NCI-H146 treated with DMSO at 0.1 percent for 48 hours (cell line): ENCODE measurements around the gene PRPH2.
"Not testable (repeated sequence)": the region's sequence is repeated elsewhere in the genome, so short reads cannot be mapped to it uniquely, and the experiment has no call there.

ENCODE experiments used
- DNase-seq: peaks from one replicate; lab custom pipeline; 2025; ENCODE audit not compliant: unreplicated experiment; lab: John Stamatoyannopoulos, UW

PRPH2 gene

GRCh38 chr6:42702200-42702599 lies 20.2 kb downstream of the PRPH2 start:
- DNase-seq = no peak

GRCh38 chr6:42698217-42698616 lies 24.2 kb downstream of the PRPH2 start:
- DNase-seq = no peak

DNA sequence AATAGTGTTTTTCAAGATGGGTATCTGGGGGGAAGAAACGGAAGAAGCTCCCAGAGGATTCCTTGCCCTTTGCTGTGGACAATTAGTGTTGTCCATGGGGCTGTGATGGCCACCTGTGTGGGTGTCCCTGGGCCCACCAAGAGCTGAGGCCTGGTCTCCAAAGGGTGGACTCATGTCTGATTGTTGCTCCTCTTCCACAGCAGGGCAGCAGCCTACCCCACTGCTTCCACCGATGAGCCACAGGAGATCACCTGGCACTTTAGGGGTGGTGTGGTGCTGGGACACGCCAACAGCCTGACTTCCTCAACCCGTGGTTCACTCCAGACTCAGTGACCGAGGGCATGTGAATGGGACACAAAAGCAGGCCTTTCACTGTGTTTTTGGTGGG lies 25.1 kb downstream of the PRPH2 start:
- no peak for DNase-seq

- DNase-seq = no peak
These were observed 25.7 kb downstream of the PRPH2 start for GRCh38 chr6:42696526-42697267.

- no peak for DNase-seq
These were observed 27.8 kb downstream of the PRPH2 start for GRCh38 chr6:42694586-42694985.

DNA sequence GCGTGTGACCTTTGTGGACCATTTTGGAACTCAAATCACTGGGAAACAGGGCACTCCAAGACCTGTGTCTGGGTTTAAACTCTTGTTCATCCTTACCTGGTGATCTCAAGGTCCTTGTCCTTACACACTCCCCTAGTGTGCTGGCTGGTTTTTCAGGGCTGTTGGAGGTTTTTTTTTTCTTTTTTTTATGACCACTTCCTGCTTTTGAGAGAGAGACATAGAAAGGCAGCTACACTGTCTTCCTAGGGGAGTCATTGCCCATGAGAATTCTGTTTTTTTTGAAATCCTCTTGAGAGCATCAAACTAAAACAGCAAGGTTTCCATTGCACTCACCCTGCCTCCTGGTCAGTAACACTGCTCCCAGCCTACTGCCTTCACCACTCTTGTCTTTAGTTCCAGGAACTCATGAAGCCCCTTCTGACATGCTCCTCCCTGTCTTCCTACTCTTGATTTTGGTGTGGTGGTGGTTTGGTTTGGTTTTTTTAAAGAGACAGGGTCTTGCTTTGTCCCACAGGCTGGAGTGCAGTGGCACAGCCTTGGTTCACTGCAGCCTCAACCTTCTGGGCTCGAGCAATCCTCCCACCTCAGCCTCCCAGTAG lies 28.6 kb downstream of the PRPH2 start:
- DNase-seq = no peak

DNA sequence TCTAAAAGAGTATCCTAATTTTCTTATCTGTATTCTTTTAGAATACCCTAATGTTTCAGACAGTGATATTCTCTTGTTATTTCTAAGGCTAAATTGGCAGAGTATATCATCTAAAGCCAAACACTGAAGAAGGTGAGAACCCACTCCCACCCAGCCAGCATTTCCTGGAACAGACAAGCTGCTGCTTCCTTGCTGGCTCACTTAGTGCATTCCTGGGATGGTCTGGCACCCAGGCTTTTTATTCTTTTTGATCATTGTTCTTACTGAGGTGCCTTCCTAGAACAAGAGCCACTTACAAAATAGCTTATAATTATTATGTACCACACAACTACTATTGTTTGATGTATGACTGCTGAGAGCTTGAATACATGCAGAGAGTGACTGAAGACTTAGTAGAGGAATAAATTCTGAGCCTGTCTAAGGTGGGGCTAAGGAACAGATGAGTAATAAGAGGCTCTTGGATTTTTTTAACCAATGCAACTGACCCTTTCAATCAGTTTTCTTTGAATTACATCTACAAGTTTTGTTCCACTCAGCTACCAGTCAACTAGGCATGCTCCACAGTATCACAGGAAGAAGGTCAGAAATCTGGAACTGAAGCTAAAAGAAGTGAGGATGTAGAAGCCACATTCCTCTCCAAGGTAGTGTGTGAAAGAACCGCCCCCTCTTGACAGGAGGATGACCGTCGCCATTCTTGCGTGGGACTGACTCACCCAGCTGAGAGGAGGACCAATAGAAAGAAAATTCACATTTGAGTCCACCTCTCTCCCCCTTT lies 30.1 kb downstream of the PRPH2 start:
- DNase-seq = no peak

DNA sequence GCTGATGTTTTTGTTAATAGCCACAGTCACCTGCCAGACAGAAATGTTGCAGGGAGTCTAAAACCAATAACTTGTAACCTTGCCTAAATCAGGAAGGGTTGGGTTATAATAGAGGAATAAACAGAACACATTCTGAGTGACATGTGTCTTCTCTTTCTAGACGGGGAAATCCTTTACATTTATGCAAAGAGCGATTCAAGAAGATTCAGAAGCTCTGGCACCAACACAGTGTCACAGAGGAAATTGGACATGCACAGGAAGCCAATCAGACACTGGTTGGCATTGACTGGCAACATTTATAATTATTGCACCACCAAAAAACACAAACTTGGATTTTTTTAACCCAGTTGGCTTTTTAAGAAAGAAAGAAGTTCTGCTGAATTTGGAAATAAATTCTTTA lies 31.5 kb downstream of the PRPH2 start:
- DNase-seq = no peak

DNA sequence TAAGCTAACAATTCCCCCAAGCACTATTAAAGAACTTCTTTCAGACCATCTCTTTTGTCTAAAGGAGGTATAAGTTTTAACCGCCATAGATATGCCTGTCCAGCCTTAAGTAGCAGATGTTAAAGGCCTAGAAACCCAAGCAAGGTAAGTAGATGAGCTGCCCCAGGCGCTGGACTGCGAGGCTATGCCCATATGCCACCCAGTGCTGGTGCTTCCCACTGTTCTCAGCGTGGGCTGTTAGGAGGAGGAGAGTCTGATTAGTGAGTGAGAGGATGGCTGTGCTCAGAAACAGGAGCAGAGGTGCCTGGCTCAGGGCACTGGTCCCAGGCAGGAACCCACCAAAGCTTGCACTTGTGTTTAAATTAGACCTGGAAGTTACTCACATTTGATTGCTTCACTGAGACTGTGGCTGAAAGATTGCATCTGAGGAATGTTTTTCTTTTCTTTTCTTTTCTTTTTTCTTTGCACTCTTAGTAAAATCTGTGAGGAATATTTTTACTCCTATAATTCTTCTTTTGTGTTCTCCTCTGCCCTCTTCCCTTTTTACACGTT lies 32.2 kb downstream of the PRPH2 start:
- DNase-seq = no peak

GRCh38 chr6:42689371-42689770 lies 33.0 kb downstream of the PRPH2 start:
- DNase-seq = no peak

GRCh38 chr6:42688281-42688680 lies 34.1 kb downstream of the PRPH2 start:
- no peak for DNase-seq

- DNase-seq = no peak
These were observed 43.0 kb downstream of the PRPH2 start for GRCh38 chr6:42679358-42679757.

DNA sequence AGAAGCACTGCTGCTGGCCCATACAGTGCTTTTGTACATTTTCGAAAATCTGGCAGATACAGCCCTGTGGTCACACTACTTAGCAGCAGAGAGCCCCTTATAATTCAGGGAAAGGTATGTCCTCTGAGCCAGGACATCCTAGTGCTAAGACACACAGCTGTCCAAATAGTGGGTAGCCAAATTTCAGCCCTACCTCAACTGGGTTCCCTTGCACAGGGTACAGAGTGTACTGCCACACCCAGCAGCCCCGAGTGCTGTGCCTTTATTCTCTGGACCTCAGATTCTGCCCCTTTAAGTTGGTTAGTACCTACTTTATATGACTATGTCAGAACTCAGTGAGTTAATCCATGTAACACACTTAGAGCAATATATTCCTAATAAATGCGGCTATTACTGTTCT lies 47.6 kb downstream of the PRPH2 start:
- no peak for DNase-seq

- DNase-seq = not testable (repeated sequence)
These were observed 48.0 kb downstream of the PRPH2 start for GRCh38 chr6:42674368-42674767.

DNA sequence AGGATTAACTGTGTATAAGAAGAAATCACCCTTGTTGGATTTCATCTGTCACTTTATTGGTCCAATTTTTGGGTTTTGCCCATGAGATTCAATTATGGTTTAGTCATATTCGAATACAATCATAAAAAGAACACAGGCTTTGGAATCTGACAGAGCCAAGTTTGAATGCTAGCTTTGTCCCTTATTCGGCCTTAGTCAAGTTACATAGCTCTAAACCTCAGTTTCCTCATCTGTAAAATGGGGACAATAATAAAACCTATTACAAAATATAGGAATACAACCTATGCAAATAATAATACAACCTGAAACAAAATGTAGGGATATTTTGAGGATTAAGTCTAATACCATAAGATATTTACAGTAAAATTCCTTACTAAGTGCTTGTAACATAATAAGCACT lies 57.7 kb downstream of the PRPH2 start:
- no peak for DNase-seq

GRCh38 chr6:42661540-42662153 lies 60.8 kb downstream of the PRPH2 start:
- DNase-seq = peak; percentile 82

GRCh38 chr6:42659806-42660205 lies 62.6 kb downstream of the PRPH2 start:
- no peak for DNase-seq

DNA sequence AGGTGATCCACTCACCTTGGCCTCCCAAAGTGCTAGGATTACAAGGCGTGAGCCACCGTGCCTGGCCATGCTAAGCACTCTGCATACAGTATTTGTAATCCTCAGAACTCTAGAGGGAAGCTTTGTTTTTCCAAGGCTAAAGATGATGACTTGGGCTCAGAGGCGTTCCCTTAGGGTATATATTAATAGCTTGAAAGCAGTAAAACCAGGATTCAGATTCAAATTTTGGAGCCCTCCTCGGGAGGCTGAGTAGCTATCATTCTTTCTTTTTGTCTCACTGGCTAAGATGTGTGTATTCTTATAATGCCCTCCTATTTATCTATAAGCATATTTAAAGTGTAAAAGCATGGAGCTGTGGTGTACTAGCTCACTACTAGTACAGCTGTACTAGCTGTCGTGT lies 68.5 kb downstream of the PRPH2 start:
- DNase-seq = no peak

DNA sequence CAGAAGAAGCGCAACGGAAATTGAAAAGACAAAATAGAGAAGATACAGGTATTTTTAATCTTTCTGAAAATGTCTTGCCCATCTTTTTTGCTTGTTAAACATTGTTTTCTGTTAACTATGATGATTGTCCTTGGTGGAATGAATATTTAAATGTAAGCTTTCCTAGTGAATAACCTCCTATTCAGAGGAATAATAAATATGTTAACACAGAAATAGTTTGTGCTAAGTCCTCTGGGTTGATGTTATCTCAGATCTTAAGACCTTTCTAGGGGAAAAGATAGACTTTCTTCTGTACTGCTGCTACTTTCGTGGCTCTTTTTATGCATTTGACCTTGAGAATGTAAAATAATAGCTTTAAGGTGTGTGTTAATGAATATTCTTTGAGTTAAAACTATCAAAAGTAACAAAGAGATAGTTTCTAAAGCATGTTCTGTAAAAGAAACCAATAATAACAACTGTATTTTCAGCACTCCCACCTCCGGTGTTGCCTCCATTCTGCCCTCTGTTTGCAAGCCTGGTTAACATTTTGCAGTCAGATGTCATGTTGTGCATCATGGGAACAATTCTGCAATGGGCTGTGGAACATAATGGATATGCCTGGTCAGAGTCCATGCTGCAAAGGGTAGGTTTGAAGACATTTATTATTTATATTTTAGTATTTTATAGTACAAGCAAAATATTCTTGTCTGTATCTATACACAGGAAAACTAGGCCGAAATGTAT lies 70.2 kb downstream of the PRPH2 start:
- DNase-seq = no peak
